ENCODE results near the gene PEX10.

The PEX10 gene

DNA sequence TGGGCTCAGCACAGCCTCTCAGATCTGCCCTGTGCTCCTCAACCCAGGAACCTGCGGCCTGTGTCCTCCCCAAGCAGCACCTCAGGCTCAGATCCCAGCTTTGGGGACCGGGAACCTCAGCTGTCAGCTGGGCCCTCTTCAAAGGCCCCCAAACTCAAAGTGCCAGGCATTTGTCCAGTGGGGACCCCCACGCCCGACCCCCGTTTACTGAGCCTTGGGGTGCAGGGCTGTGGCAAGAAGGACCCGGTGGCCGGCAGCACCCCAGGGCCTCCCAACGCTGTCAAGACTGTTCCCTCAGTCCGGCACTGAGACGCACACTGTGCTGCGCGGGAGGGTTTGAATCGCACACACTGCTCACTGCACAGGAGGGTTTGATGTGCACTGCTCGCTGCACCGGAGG, 56.0 kb downstream of the PEX10 start:
- H3K4me3 Mint-ChIP-seq: no peak overlapping the region
- H3K27ac Mint-ChIP-seq: no peak overlapping the region
- H3K27me3 Mint-ChIP-seq: no peaks in the 10 kb centered on the region
- no peaks in the 10 kb centered on the region for H3K9me3 Mint-ChIP-seq
- H3K4me1 Mint-ChIP-seq (ENCODE audit: low read depth): no peaks in the 10 kb centered on the region
- no peaks in the 10 kb centered on the region for H3K36me3 Mint-ChIP-seq (ENCODE audit: low read depth)

DNA sequence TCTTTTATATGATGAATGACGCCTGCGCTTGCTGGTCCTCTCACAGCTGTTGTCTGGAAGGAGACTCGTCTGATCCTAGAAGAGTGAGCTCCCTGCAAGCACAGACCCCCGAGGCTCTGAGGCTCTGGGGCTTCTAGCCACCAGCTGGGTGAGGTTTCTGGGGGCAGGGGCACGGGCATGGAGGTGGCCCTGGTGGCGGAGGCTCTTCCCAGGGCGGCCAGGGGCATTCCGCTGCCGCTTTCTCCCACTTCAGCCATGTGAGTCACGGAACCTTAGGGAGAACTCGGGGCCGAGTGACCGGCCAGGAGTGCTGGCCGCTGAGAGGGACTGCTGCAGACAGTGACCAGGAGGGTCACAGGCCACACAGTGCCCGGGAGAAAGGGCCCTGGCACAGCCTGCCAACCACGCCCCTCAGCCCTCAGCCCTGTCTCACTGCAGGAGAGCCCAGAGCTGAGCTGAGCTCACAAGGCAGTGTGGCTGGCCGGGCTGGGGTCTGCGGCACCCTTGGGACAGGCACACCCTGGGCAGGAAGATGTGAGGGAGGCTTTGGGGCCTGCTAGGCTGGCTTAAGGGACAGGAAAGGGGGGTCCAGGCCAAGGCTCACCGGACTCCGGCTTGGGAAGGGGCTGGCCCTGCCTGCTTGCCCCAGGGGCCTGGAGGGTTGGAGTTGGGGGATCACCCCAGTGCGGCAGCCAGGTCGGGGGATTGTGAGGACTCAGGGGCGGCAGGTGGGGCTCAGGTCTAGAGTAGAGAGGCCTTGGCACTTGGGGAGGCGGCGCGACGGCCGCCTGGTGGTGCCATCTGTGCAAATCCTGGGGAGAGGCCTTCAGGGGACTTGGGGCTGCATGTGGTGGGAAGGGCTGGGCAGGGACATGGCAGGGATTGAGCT, 56.7 kb downstream of the PEX10 start:
- Mint-ChIP-seq H3K4me3 (no peak overlapping the region), H3K36me3 (ENCODE audit: low read depth) (no peaks in the 10 kb centered on the region), H3K27ac (no peak overlapping the region), H3K4me1 (ENCODE audit: low read depth) (no peaks in the 10 kb centered on the region), H3K9me3 (no peaks in the 10 kb centered on the region), H3K27me3 (no peaks in the 10 kb centered on the region)

DNA sequence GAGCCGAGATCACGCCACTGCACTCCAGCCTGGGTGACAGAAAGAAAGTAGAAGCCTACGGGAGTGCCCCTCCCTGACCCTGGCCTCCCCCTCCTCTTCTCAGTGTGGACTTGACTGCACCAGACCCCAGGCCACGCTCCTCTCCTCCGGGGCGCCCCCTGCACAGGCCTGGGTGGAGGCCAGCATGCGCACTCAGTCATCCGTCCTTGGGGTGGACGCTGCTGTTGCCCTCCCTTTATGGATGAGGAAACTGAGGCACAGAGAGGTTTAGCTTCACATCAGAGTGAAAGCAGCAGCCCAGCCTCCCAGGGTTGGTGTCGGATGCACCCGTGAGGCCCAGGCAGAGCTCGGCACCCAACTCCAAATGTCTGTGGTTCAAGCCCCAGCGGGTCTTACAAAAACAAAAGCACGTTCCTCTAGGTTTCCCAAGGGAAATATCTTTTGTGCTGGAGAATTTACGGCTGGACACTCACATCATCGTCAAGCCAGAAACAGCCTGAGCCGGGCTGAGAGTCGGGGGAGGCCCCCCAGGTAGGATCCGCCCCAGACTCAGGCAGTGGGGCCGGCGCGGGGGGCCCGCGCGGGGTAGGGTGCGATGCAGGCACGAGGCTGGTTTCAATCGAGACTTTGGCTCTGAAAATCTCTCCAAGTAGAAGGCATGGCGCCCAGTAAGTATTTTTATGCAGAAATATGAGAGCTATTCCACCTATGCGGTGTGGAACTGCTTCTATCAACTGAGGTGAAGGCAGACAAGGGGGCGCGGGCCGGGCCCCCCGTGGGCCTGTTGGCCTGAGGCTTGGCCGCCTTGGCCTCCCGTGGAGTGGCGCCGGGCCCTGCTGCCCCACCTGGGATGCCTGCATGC, 57.6 kb downstream of the PEX10 start:
- no peaks in the 10 kb centered on the region for H3K36me3 Mint-ChIP-seq (ENCODE audit: low read depth)
- H3K4me1 Mint-ChIP-seq (ENCODE audit: low read depth): no peaks in the 10 kb centered on the region
- H3K27me3 Mint-ChIP-seq: no peaks in the 10 kb centered on the region
- no peak overlapping the region for H3K4me3 Mint-ChIP-seq
- no peak overlapping the region for H3K27ac Mint-ChIP-seq
- no peaks in the 10 kb centered on the region for H3K9me3 Mint-ChIP-seq
